NCI-H526 treated with DMSO at 0.1 percent for 48 hours (cell line): ENCODE measurements around the gene PROM1.

Source experiments
- DNase-seq: peaks from one replicate; lab custom pipeline; 2025; lab: John Stamatoyannopoulos, UW

PROM1 gene

GRCh38 chr4:15983610-15984009 lies 100.2 kb downstream of the PROM1 start:
- no peak for DNase-seq

- no peak for DNase-seq
These were observed 100.8 kb downstream of the PROM1 start for GRCh38 chr4:15982842-15983524.

GRCh38 chr4:15976456-15977447 lies 107.1 kb downstream of the PROM1 start:
- no peak for DNase-seq

- no peak for DNase-seq
These were observed 112.6 kb downstream of the PROM1 start for GRCh38 chr4:15971068-15971801.

- DNase-seq: no peak
These were observed 115.1 kb downstream of the PROM1 start for GRCh38 chr4:15968551-15969300.

- no peak for DNase-seq
These were observed 118.5 kb downstream of the PROM1 start for GRCh38 chr4:15965325-15965724.

GRCh38 chr4:15964159-15964558 lies 119.7 kb downstream of the PROM1 start:
- no peak for DNase-seq

GRCh38 chr4:15963576-15963975 lies 120.2 kb downstream of the PROM1 start:
- no peak for DNase-seq

- no peak for DNase-seq
These were observed 120.8 kb downstream of the PROM1 start, which contains the start of gene FGFBP2 for GRCh38 chr4:15963001-15963451. TSS of gene FGFBP2 (minus strand) at chr4:15963175. CDS start at chr4:15963129, 46 bp downstream.

- DNase-seq: no peak
These were observed 121.9 kb downstream of the PROM1 start for GRCh38 chr4:15961781-15962510.

GRCh38 chr4:15958562-15958961 lies 125.3 kb downstream of the PROM1 start:
- no peak for DNase-seq

- peak; percentile 15 for DNase-seq
These were observed 127.5 kb downstream of the PROM1 start for GRCh38 chr4:15956179-15956850.

GRCh38 chr4:15955670-15956069 lies 128.2 kb downstream of the PROM1 start:
- DNase-seq: no peak

- no peak for DNase-seq
These were observed 130.2 kb downstream of the PROM1 start for GRCh38 chr4:15953625-15954024.

GRCh38 chr4:15951781-15952180 lies 132.0 kb downstream of the PROM1 start:
- DNase-seq: no peak

- DNase-seq: no peak
These were observed 135.0 kb downstream of the PROM1 start for GRCh38 chr4:15948826-15949225.

- no peak for DNase-seq
These were observed 136.1 kb downstream of the PROM1 start for GRCh38 chr4:15947684-15948083.

- DNase-seq: no peak
These were observed 138.3 kb downstream of the PROM1 start for GRCh38 chr4:15945516-15945915.

- no peak for DNase-seq
These were observed 138.9 kb downstream of the PROM1 start for GRCh38 chr4:15944895-15945294.

- no peak for DNase-seq
These were observed 141.5 kb downstream of the PROM1 start for GRCh38 chr4:15942283-15942682.
